Mesothelial cell of epicardium (in vitro differentiated cells): ENCODE results near the gene KRT34. TPM values are rescaled to one million over a fixed set of nuclear protein-coding genes. Genes with fewer than 3 reads are reported as not detected.
"Not testable (repeated sequence)": the region's sequence is repeated elsewhere in the genome, so short reads cannot be mapped to it uniquely, and the experiment has no call there.

ENCODE experiments used
- DNase-seq, 2 experiments: peaks; one replicate each; pipeline ENCODE4 v3.0.0; 2021; ENCODE audit warnings: low spot score in 2 of 2; ENCODE audit not compliant: unreplicated experiment in 2 of 2
- H3K27ac Mint-ChIP-seq: 2 replicates; pipeline ENCODE4 v1.8.0; 2021; ENCODE audit warnings: mixed read lengths
- H3K27me3 Mint-ChIP-seq: 2 replicates; pipeline ENCODE4 v1.8.0; 2021; ENCODE audit warnings: low read depth, mixed read lengths
- H3K36me3 Mint-ChIP-seq: 2 replicates; pipeline ENCODE4 v1.8.0; 2021; ENCODE audit warnings: mixed read lengths
- H3K4me1 Mint-ChIP-seq: 2 replicates; pipeline ENCODE4 v1.8.0; 2021; ENCODE audit warnings: mixed read lengths
- H3K4me3 Mint-ChIP-seq: 2 replicates; pipeline ENCODE4 v1.8.0; 2021; ENCODE audit warnings: mild to moderate bottlenecking, moderate library complexity, mixed read lengths
- H3K9me3 Mint-ChIP-seq: 2 replicates; pipeline ENCODE4 v1.8.0; 2021; ENCODE audit warnings: mixed read lengths
- CTCF ChIP-seq: fragments of 200-600 bp; sonication (generic); IDR thresholded peaks from one replicate; pipeline ENCODE4 v1.5.0; 2021; ENCODE audit warnings: antibody characterized with exemption; ENCODE audit not compliant: unreplicated experiment
- total RNA-seq: library from RNA; stranded (reverse); gene quantifications from 3 replicates; pipeline ENCODE4 v1.2.1, GENCODE V29; 2021

Gene KRT34
- total RNA-seq, 1 donor from 2014 or later, result not detected

- Mint-ChIP-seq H3K36me3 (no peaks in the 10 kb centered on the region), H3K9me3 (peaks cover 7% of the 10 kb centered on the region), H3K4me1 (peaks cover 7% of the 10 kb centered on the region), H3K27ac (no peak overlapping the region), H3K27me3 (no peaks in the 10 kb centered on the region), H3K4me3 (no peak overlapping the region)
- no peak for TF ChIP-seq CTCF
- no peak for DNase-seq
Measured at GRCh38 chr17:41363881-41364280, 18.2 kb downstream of the KRT34 start.

- DNase-seq, result no peak
- no peaks in the 10 kb centered on the region for H3K36me3 Mint-ChIP-seq
- H3K4me1 Mint-ChIP-seq, result no peaks in the 10 kb centered on the region
- H3K27me3 Mint-ChIP-seq, result no peaks in the 10 kb centered on the region
- TF ChIP-seq CTCF, result no peak
- no peak overlapping the region for H3K4me3 Mint-ChIP-seq
- peaks cover 24% of the 10 kb centered on the region for H3K9me3 Mint-ChIP-seq
- H3K27ac Mint-ChIP-seq, result no peak overlapping the region
Measured at GRCh38 chr17:41360296-41360995, 21.7 kb downstream of the KRT34 start.

GRCh38 chr17:41354536-41354935 lies 27.6 kb downstream of the KRT34 start:
- H3K36me3 Mint-ChIP-seq, result no peaks in the 10 kb centered on the region
- H3K27me3 Mint-ChIP-seq, result no peaks in the 10 kb centered on the region
- DNase-seq, result no peak
- TF ChIP-seq CTCF, result no peak
- peaks cover 17% of the 10 kb centered on the region for H3K9me3 Mint-ChIP-seq
- H3K4me3 Mint-ChIP-seq, result no peak overlapping the region
- no peak overlapping the region for H3K27ac Mint-ChIP-seq
- H3K4me1 Mint-ChIP-seq, result no peaks in the 10 kb centered on the region

GRCh38 chr17:41352597-41353366 lies 29.3 kb downstream of the KRT34 start:
- no peak for DNase-seq
- peaks cover 17% of the 10 kb centered on the region for H3K9me3 Mint-ChIP-seq
- TF ChIP-seq CTCF, result no peak
- H3K4me1 Mint-ChIP-seq, result no peaks in the 10 kb centered on the region
- no peak overlapping the region for H3K4me3 Mint-ChIP-seq
- no peaks in the 10 kb centered on the region for H3K36me3 Mint-ChIP-seq
- H3K27ac Mint-ChIP-seq, result no peak overlapping the region
- H3K27me3 Mint-ChIP-seq, result no peaks in the 10 kb centered on the region

DNA sequence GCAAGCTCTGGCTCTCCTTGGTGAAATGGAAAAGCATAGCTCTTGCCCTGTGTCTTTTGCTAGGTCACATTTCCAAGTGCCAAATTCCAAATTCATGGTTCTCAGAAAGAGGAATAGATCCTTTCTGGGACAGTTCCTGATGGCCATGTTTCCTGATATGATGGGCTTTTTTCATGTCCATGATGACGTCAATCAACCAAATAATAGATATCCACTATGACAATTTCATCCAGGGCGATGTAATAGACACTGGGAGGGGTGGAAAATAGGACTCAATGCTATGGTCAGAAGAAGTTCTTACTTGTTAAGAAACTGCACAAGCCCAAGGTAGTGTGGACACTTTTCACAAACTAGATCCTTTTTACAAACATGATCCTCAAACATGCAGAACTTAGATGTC lies 30.9 kb downstream of the KRT34 start:
- H3K4me3 Mint-ChIP-seq, result no peak overlapping the region
- H3K27me3 Mint-ChIP-seq, result no peaks in the 10 kb centered on the region
- peaks cover 4% of the 10 kb centered on the region for H3K9me3 Mint-ChIP-seq
- H3K4me1 Mint-ChIP-seq, result peaks cover 2% of the 10 kb centered on the region
- H3K36me3 Mint-ChIP-seq, result no peaks in the 10 kb centered on the region
- H3K27ac Mint-ChIP-seq, result no peak overlapping the region
- no peak for TF ChIP-seq CTCF
- DNase-seq, result no peak

DNA sequence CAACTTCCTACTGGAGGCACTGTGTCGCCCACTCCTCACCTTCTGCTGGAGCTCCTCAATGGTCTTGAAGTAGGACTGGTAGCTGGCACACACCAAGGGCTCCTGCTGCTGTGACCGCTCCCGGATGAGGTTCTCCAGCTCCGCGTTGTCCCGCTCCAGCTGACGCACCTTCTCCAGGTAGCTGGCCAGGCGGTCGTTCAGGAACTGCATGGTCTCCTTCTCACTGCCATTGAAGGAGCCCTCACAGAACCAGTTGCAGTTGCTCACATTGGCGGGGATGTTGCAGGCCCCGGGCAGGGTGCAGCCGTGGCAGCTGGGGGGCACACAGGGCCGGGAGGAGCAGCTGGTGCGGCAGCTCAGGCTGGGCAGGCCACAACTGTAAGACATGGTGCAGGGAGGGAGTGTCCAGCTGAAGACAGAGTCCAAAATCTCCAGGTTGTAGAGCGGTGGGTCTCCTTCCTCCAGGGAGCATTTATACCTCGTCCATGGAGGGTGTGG lies 31.7 kb downstream of the KRT34 start, which contains the start of gene KRT33A:
KRT33A (minus strand) TSS at position 448 of the 498 bp plus-strand sequence; CDS start at position 387, 61 bp downstream.
- H3K4me1 Mint-ChIP-seq, H3K27me3 Mint-ChIP-seq, H3K36me3 Mint-ChIP-seq, DNase-seq, H3K27ac Mint-ChIP-seq, H3K9me3 Mint-ChIP-seq, H3K4me3 Mint-ChIP-seq: not testable (repeated sequence)
